LNCAP (cell line): ENCODE data around the gene PLAC9.

ENCODE experiments used
- TF ChIP-seq, protein P1 (sequence below): fragments of 450-650 bp; IDR thresholded peaks from 2 replicates; pipeline ENCODE4 v1.5.1; 2017; ENCODE audit warnings: mild to moderate bottlenecking

PLAC9 gene

DNA sequence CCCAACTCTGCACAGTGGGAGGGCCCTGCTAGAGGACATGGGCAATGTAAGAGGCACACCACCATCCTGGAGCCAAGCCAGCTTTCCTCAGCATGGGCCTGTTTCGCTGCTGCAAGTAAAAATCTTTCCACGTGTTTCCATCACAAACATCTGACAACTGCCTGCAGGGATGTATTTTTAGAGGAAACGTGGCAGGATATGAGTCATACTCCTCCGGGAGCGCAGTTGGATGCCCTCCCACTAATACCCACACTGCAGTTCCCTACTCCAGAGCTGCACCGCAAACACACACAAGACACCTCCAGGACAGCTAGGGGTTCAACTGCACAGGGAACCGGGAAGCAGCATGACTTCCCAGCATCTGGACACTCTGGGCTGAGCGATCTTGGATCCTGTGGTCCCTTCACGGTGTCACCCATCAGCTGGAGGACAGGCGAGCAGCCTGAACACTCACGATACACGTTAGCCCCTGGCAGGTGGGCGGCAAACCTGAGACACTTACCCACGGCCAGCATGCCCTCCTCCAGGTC, 26.1 kb downstream of the PLAC9 start:
- TF ChIP-seq, protein P1, sequence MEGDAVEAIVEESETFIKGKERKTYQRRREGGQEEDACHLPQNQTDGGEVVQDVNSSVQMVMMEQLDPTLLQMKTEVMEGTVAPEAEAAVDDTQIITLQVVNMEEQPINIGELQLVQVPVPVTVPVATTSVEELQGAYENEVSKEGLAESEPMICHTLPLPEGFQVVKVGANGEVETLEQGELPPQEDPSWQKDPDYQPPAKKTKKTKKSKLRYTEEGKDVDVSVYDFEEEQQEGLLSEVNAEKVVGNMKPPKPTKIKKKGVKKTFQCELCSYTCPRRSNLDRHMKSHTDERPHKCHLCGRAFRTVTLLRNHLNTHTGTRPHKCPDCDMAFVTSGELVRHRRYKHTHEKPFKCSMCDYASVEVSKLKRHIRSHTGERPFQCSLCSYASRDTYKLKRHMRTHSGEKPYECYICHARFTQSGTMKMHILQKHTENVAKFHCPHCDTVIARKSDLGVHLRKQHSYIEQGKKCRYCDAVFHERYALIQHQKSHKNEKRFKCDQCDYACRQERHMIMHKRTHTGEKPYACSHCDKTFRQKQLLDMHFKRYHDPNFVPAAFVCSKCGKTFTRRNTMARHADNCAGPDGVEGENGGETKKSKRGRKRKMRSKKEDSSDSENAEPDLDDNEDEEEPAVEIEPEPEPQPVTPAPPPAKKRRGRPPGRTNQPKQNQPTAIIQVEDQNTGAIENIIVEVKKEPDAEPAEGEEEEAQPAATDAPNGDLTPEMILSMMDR = no peak

DNA sequence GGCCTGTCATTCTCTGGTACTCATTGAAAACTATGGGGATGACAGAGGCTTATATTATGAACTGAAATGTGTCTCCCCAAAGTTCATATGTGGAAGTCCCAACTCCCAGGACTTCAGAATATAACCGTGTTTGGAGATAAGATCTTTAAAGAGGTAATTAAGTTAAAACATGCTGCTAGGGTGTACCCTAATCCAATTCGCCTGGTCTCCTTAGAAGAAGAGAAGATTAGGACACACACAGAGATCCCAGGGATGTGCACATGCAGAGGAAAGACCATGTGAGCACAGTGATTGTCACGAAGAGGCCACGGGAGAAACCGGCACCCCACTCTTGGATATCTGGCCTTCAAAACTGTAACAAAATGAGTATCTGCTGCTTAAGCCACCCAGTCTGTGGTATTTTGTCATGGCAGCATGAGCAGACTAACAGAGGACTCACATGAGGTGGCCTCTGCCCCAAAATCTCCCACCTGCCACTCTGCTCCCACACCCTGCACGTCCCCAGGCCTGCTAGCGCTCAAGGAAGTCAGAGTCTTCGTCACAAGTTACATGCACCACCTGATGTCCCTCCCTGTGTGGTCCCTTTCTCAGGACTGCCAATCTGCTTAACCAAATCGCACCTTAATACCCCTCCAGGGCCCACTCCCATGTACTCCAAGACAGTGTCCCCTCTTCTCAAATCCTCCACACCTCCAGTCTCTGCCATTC, 26.8 kb downstream of the PLAC9 start:
- TF ChIP-seq, protein P1 = no peak

DNA sequence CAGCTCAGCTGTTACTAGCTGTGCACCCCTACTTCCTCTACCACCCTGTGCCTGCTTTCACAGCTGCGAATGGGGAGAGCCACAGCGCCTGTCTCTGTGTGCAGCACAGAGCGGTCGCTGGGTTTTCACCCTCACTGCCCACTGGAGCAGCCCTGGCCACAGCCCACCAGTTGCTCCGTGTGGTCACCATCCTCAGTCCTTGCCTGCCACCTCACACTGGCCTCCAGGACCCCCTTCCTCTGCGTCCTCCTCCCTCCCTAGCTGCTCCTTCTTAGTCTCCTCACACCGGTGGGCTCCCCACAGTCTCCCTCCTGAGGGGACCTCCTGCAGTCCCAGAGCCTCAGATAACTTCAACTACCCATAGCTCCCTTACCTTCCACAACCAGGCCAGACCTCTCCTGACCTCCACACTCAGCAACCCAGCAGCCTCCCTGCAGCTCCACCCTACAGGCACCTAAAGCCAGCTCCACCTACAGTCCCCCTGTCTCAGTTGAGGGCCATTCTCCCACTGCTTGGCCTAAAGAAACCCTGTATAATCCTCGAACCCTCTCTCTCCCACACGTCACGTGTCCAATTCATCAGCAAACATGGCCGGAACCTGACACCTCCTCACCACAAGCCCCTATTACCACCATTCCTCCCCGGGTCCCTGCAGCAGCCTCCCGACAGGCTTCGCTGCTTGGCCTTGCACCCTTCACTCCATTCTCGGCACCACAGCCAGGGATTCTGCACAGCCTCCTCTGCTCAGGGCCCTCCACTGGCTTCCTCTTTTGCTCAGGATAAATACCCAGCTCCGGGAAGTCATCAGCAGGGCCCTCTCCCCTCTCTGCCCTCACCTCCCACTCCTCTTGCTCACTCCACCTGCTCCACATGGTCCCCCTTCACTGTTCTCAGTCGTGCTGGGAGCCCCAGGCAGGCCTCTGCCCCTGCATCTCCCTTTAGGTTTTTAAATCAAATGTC, 28.1 kb downstream of the PLAC9 start:
- TF ChIP-seq, protein P1 = no peak

DNA sequence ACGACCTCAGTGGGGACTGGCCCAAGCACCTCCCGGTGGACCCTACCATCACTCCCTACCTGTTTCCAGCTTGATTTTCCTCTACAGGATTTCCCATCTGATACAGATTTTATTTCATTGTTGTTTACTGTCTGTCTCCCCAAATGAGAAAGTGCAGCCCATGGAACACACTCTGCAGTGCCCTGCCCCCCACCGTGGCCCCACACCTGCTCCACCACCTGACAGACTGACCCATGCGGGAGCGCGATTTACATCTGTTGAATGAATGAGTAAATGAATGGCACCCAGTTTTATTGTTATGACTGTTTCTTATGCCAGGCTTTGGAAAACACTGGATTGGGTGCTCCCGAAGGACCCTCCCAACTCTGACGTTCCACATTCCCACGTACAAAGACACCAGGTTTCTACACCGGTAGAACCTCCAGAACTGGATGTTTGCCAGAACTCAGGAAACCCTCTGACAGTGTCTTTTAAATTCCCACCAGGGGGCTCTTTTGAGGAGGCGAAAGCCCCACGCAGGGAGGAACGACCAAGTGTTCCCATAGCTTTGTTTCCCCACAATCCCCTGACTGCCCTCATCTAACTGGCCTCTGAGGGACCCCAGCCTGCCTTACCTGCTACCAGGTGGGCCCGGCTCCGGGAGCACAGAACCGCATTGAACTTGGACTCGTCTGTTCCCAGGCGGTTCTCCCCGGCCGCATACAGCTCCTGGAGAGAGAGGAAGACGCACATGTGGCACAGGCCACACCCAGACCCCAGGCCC, 29.0 kb downstream of the PLAC9 start:
- TF ChIP-seq, protein P1 = no peak

DNA sequence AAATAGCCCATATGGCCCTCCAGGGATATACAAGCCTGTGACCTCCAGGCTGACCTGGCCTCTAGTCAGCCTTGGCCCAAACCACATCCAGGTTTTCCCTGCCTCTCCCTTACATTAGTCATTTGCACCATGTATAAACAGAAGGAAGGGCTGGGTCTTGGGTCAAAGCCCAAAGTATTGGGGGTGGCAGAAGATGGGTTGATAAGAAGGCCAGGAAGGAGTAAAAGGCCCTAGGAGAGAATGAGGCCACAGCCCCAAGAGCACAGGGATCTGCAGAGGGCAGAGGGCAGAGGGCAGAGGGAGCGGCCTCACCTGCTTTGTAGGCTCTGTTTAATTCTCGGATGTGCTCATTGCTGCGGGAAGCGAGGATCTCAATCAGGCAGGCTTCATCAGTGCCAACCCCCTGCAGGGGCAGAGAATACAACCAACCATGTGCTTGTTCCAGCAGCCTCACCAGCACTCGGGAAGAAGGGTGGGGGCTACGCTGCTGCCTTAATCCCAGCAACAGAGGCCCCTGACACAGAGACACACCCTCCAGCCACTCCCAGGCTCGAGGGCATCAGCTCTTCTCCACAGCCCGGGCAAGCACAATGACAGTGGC, 31.3 kb downstream of the PLAC9 start:
- TF ChIP-seq, protein P1 = no peak

DNA sequence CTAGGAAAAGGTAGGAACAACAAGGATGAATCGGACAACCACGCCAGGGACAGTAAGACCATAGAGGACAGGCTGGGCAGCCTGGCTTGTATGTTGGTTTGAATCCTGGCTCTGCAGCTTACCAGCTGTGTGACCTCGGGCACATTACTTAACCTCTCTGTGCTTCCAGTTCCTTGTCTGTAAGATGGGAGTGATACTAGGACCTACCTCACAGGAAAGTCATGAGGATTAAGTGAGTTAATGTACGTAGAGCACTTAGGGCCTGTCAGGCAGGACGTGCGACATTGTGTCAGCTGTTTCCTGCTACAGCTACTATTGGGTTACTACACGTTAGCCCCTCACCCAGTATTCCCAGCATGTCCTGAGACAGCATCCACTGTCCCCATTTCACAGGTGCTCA, 32.1 kb downstream of the PLAC9 start:
- TF ChIP-seq, protein P1 = no peak

DNA sequence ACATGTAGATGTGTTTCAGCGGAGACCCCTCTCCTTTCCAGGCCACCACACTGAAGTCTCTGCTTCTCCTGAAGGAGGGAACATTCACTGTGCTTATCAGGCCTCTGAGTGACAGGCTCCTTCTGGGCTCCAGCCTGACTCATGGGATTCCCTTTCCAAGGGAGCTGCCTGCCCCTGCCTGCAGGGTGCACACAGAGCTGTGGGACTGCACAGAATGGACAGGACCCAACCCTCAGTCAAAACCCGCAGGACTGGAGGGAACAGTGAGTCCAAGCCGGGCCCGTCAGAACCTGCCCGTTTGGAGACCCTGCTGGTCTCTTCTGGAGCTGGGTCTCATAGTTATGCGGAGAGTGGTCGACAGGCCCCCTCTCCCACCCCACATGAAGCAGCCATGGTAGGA, 32.6 kb downstream of the PLAC9 start:
- TF ChIP-seq, protein P1 = no peak
